Stomach (tissue), 4 donors: ENCODE data around the gene PERM1.

Source experiments
- CTCF ChIP-seq, 7 experiments: fragments of 450-650 bp in 4 of 7; fragments of 200-600 bp in 3 of 7; sonication (generic) in 3 of 7; IDR thresholded peaks; one replicate each; pipeline ENCODE4 v1.5.1; 2016 to 2019; ENCODE audit warnings: antibody characterized with exemption in 7 of 7, control low read depth in 2 of 7, mild to moderate bottlenecking in 1 of 7
- POLR2A ChIP-seq, 4 donors: fragments of 450-650 bp; IDR thresholded peaks; one replicate each; pipeline ENCODE4 v1.6.1; 2016; ENCODE audit warnings: antibody characterized with exemption in 4 of 4, control low read depth in 2 of 4, mild to moderate bottlenecking in 1 of 4, moderate library complexity in 1 of 4

GRCh38 chr1:1027791-1028190, 45.9 kb upstream of the PERM1 start:
- no peak for TF ChIP-seq POLR2A (IDR thresholded peaks at IDR 0.05)
- no peak for TF ChIP-seq CTCF (IDR thresholded peaks at IDR 0.05)
